Lower leg skin (tissue), 4 donors: ENCODE results near the gene PLA2G2F. TPM values are rescaled to one million over a fixed set of nuclear protein-coding genes. Genes with fewer than 3 reads are reported as not detected.

ENCODE experiments used
- DNase-seq, 2 donors: peaks; one replicate each; pipeline ENCODE4 v3.0.0-alpha.2; 2019; ENCODE audit warnings: low spot score in 2 of 2
- H3K4me3 ChIP-seq: fragments of 200-600 bp; sonication (generic); 2 replicates; pipeline ENCODE4 v1.5.1; 2017; ENCODE audit warnings: mild to moderate bottlenecking, low read depth; ENCODE audit not compliant: poor library complexity, severe bottlenecking
- CTCF ChIP-seq, 3 donors: fragments of 450-650 bp; IDR thresholded peaks; one replicate each; pipeline ENCODE4 v1.5.1; 2016; ENCODE audit warnings: antibody characterized with exemption in 3 of 3, mild to moderate bottlenecking in 3 of 3, moderate library complexity in 2 of 3
- POLR2A ChIP-seq, 2 donors: fragments of 450-650 bp; IDR thresholded peaks; one replicate each; pipeline ENCODE4 v1.6.1; 2016 to 2017; ENCODE audit warnings: antibody characterized with exemption in 2 of 2, mild to moderate bottlenecking in 1 of 2, moderate library complexity in 1 of 2
- WGBS, 2 donors: methylation state at CpG; one replicate each; pipeline ENCODE4 v1.1.5; 2018; 5-methylcytosine and 5-hydroxymethylcytosine counted together
- intact Hi-C: fragments of 100-400 bp; cut with DNase I; formaldehyde crosslinking; loops from one replicate; pipeline ENCODE4 v1.15.0; 2023; ENCODE audit warnings: low total_unique reads
- total RNA-seq, 4 donors: library from RNA; depleted of rRNA; stranded (reverse); fragments of >200 nt; gene quantifications; one replicate each; pipeline ENCODE4 v1.1.0, GENCODE V29; 2016

PLA2G2F gene
- total RNA-seq, 4 donors from 2014 or later, result 19.9 to 29.0 (median 24.6) TPM

GRCh38 chr1:20180129-20180843 lies 41.2 kb downstream of the PLA2G2F start:
- TF ChIP-seq CTCF (IDR thresholded peaks at IDR 0.05) (no peak), POLR2A (IDR thresholded peaks at IDR 0.05) (no peak)
- intact Hi-C loops, result no loop called here
- no peak overlapping the region for H3K4me3 ChIP-seq
- DNase-seq, result no peak
- 85 to 90% methylated on average over 6 of the region's 6 CpGs for WGBS, 2 donors

GRCh38 chr1:20180844-20181207 lies 41.7 kb downstream of the PLA2G2F start:
- H3K4me3 ChIP-seq, result no peak overlapping the region
- 87 to 89% methylated on average over 3 of the region's 3 CpGs for WGBS, 2 donors
- TF ChIP-seq POLR2A (IDR thresholded peaks at IDR 0.05) (no peak), CTCF (IDR thresholded peaks at IDR 0.05) (no peak)
- intact Hi-C loops, result no loop called here
- no peak for DNase-seq

- no peak overlapping the region for H3K4me3 ChIP-seq
- no peak for DNase-seq
- intact Hi-C loops, result no loop called here
- TF ChIP-seq CTCF (IDR thresholded peaks at IDR 0.05), result no peak
Observed at GRCh38 chr1:20182415-20182814, 43.3 kb downstream of the PLA2G2F start.

- TF ChIP-seq POLR2A (IDR thresholded peaks at IDR 0.05) (no peak), CTCF (IDR thresholded peaks at IDR 0.05) (no peak)
- DNase-seq, result no peak
- WGBS, 2 donors, result 87 to 91% methylated on average over 10 of the region's 10 CpGs
- H3K4me3 ChIP-seq, result no peak overlapping the region
- intact Hi-C loops, result no loop called here
Observed at GRCh38 chr1:20183035-20183434, 43.9 kb downstream of the PLA2G2F start.

GRCh38 chr1:20183616-20184271 lies 44.6 kb downstream of the PLA2G2F start:
- DNase-seq, result no peak
- 72 to 78% methylated on average over 13 of the region's 13 CpGs for WGBS, 2 donors
- no peak overlapping the region for H3K4me3 ChIP-seq
- intact Hi-C loops, result no loop called here
- TF ChIP-seq CTCF (IDR thresholded peaks at IDR 0.05) (no peak), POLR2A (IDR thresholded peaks at IDR 0.05) (no peak)
